DMS153 (cell line): ENCODE data around the gene MAPKAPK5.
"Not testable (repeated sequence)": the region's sequence is repeated elsewhere in the genome, so short reads cannot be mapped to it uniquely, and the experiment has no call there.

Experiments
- DNase-seq: peaks from one replicate; lab custom pipeline; 2025; lab: John Stamatoyannopoulos, UW

MAPKAPK5 gene

GRCh38 chr12:111886662-111887545 lies 44.9 kb downstream of the MAPKAPK5 start:
- no peak for DNase-seq

GRCh38 chr12:111887926-111888745 lies 46.1 kb downstream of the MAPKAPK5 start:
- DNase-seq: no peak

- no peak for DNase-seq
These were observed 51.3 kb downstream of the MAPKAPK5 start for GRCh38 chr12:111893287-111893686.

- no peak for DNase-seq
These were observed 52.5 kb downstream of the MAPKAPK5 start for GRCh38 chr12:111894556-111894955.

GRCh38 chr12:111901182-111901581 lies 59.2 kb downstream of the MAPKAPK5 start:
- no peak for DNase-seq

GRCh38 chr12:111904446-111904975 lies 62.5 kb downstream of the MAPKAPK5 start:
- no peak for DNase-seq

GRCh38 chr12:111905502-111905901 lies 63.5 kb downstream of the MAPKAPK5 start:
- no peak for DNase-seq

- no peak for DNase-seq
These were observed 65.7 kb downstream of the MAPKAPK5 start for GRCh38 chr12:111907740-111908139.

GRCh38 chr12:111925171-111925570 lies 83.1 kb downstream of the MAPKAPK5 start:
- DNase-seq: no peak

- no peak for DNase-seq
These were observed 84.6 kb downstream of the MAPKAPK5 start for GRCh38 chr12:111926631-111927030.

- no peak for DNase-seq
These were observed 85.3 kb downstream of the MAPKAPK5 start for GRCh38 chr12:111927346-111927745.

GRCh38 chr12:111932241-111932640 lies 90.2 kb downstream of the MAPKAPK5 start:
- DNase-seq: no peak

GRCh38 chr12:111936869-111937268 lies 94.8 kb downstream of the MAPKAPK5 start:
- DNase-seq: no peak

- no peak for DNase-seq
These were observed 95.4 kb downstream of the MAPKAPK5 start for GRCh38 chr12:111937429-111937828.

GRCh38 chr12:111942557-111942956 lies 100.5 kb downstream of the MAPKAPK5 start:
- DNase-seq: no peak

- DNase-seq: no peak
These were observed 101.9 kb downstream of the MAPKAPK5 start for GRCh38 chr12:111943929-111944328.

- not testable (repeated sequence) for DNase-seq
These were observed 109.1 kb downstream of the MAPKAPK5 start for GRCh38 chr12:111950961-111951676.
